Mammary epithelial cell (primary cell): ENCODE results near the gene RBBP7.

ENCODE experiments used
- CTCF ChIP-seq, 2 donors: IDR thresholded peaks in 1 of 2; conservative IDR thresholded peaks in 1 of 2; 2 replicates each; pipeline ENCODE4 v1.5.1; 2011 to 2012; ENCODE audit warnings: inconsistent platforms in 2 of 2, low read length in 2 of 2, mild to moderate bottlenecking in 2 of 2, control low read depth in 1 of 2, low read depth in 1 of 2; ENCODE audit not compliant: insufficient read depth in 1 of 2; ENCODE audit errors: extremely low read depth in 1 of 2
- EZH2 ChIP-seq: IDR thresholded peaks from 2 replicates; pipeline ENCODE4 v1.6.1; 2012; ENCODE audit warnings: low read length, inconsistent platforms, borderline replicate concordance

GRCh38 chrX:16873106-16873505, 2.9 kb upstream of the RBBP7 start:
- TF ChIP-seq CTCF (conservative IDR thresholded peaks at IDR 0.05 in 1 of 2, IDR thresholded peaks at IDR 0.05 in 1 of 2; ENCODE audit: extremely low read depth in 1 of 2, insufficient read depth in 1 of 2, low read depth in 1 of 2, low read length in 2 of 2) (no peak), EZH2 (no peak)
